OCI-LY1 (cell line): ENCODE measurements around the gene NHLRC4.

Experiments used
- H2AFZ ChIP-seq: fragments of 200-600 bp; sonication (generic), shearing (Covaris generic); 2 replicates; pipeline ENCODE4 v1.6.0; 2014; ENCODE audit warnings: antibody characterized with exemption, mild to moderate bottlenecking, low read length
- H3F3A ChIP-seq: fragments of 200-600 bp; sonication (generic), shearing (Covaris generic); 2 replicates; pipeline ENCODE4 v1.6.0; 2014; ENCODE audit warnings: mild to moderate bottlenecking, antibody characterized with exemption, low read length, moderate library complexity; ENCODE audit not compliant: insufficient read depth
- H3K27ac ChIP-seq: fragments of 200-600 bp; sonication (generic); 2 replicates; pipeline ENCODE4 v1.5.1; 2014; ENCODE audit warnings: low read length, mixed run types, mild to moderate bottlenecking, low read depth; ENCODE audit not compliant: poor library complexity, severe bottlenecking
- H3K27me3 ChIP-seq: fragments of 200-600 bp; sonication (generic); 2 replicates; pipeline ENCODE4 v1.6.0; 2014; ENCODE audit warnings: antibody characterized with exemption, mild to moderate bottlenecking, low read length, moderate library complexity; ENCODE audit not compliant: insufficient read depth
- H3K36me3 ChIP-seq: fragments of 200-600 bp; sonication (generic); 2 replicates; pipeline ENCODE4 v1.6.1; 2014; ENCODE audit warnings: mild to moderate bottlenecking, antibody characterized with exemption, low read length, moderate library complexity, mixed read lengths; ENCODE audit not compliant: insufficient read depth
- H3K4me1 ChIP-seq: fragments of 200-600 bp; sonication (generic); 2 replicates; pipeline ENCODE4 v1.5.1; 2014; ENCODE audit warnings: mild to moderate bottlenecking, low read length, moderate library complexity; ENCODE audit not compliant: insufficient read depth, severe bottlenecking
- H3K4me2 ChIP-seq: fragments of 200-600 bp; sonication (generic), shearing (Covaris generic); 2 replicates; pipeline ENCODE4 v1.6.1; 2014; ENCODE audit warnings: low read length
- H3K4me3 ChIP-seq: fragments of 200-600 bp; sonication (generic); 2 replicates; pipeline ENCODE4 v1.5.1; 2014; ENCODE audit warnings: low read length, low read depth, mild to moderate bottlenecking, mixed read lengths; ENCODE audit not compliant: poor library complexity, severe bottlenecking
- H3K79me2 ChIP-seq: fragments of 200-600 bp; shearing (Covaris generic); 2 replicates; pipeline ENCODE4 v1.6.1; 2016; ENCODE audit warnings: mixed run types, low read length, mixed read lengths; ENCODE audit not compliant: insufficient read depth
- H3K9ac ChIP-seq: fragments of 200-600 bp; sonication (generic), shearing (Covaris generic); 2 replicates; pipeline ENCODE4 v1.6.1; 2014; ENCODE audit warnings: mild to moderate bottlenecking, low read length, mixed read lengths
- H3K9me2 ChIP-seq: fragments of 200-600 bp; sonication (generic), shearing (Covaris generic); 2 replicates; pipeline ENCODE4 v1.6.1; 2014; ENCODE audit warnings: low read depth, mild to moderate bottlenecking, low read length, mixed read lengths
- H3K9me3 ChIP-seq: fragments of 200-600 bp; shearing (Covaris generic); 2 replicates; pipeline ENCODE4 v1.6.1; 2014; ENCODE audit warnings: low read length, mixed read lengths
- H4K20me1 ChIP-seq: fragments of 200-600 bp; sonication (generic), shearing (Covaris generic); 2 replicates; pipeline ENCODE4 v1.6.0; 2016; ENCODE audit warnings: mild to moderate bottlenecking, low read length; ENCODE audit not compliant: insufficient read depth
- EZH2 ChIP-seq: fragments of 200-600 bp; sonication (generic), shearing (Covaris generic); IDR thresholded peaks from 2 replicates; pipeline ENCODE4 v1.8.0; 2017; ENCODE audit warnings: borderline replicate concordance, mixed run types, mild to moderate bottlenecking, antibody characterized with exemption, low read length, moderate library complexity, mixed read lengths
- TF ChIP-seq, protein P1 (sequence below): fragments of 200-600 bp; sonication (generic), shearing (Covaris generic); IDR thresholded peaks from 2 replicates; pipeline ENCODE4 v1.5.1; 2017; ENCODE audit warnings: mild to moderate bottlenecking, antibody characterized with exemption, low read length, moderate library complexity, mixed read lengths

NHLRC4 gene

DNA sequence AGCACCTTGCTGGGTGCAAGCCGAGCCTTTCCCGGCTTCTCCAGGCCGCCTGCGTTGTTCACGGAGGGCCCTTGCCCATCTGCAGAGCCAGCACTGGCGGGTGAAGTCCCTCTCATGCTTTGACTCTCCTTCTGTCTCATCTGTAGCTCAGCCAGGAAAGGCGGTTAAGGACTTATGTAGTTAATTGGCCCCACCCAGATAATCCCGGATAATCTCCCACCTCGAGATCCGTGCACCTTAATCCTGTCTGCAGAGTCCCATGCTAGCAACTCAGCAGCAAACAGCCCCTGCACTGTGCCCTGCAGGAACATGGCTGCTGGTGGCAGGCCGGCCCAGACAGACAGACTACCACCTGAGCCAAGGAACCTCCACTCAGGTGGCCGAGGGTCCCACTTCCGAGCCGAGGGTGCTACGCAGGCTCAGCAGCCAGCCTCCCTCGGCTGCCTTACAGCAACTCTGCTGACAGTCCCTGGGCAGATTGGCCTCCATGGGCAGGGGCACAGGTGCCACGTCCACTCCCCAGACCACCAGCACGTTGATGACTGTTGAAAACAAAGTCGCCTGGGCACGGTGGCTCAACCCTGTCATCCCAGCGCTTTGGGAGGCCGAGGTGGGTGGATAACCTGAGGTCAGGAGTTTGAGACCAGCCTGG lies 40.0 kb downstream of the NHLRC4 start:
- no peaks in the 10 kb centered on the region for H3F3A ChIP-seq
- no peaks in the 10 kb centered on the region for H3K79me2 ChIP-seq
- no peaks in the 10 kb centered on the region; the same call in 1 of the 2 replicates for H3K27me3 ChIP-seq
- no peak overlapping the region for H3K4me2 ChIP-seq
- no peak overlapping the region for H3K27ac ChIP-seq
- no peaks in the 10 kb centered on the region for H3K9me2 ChIP-seq
- TF ChIP-seq, protein P1, sequence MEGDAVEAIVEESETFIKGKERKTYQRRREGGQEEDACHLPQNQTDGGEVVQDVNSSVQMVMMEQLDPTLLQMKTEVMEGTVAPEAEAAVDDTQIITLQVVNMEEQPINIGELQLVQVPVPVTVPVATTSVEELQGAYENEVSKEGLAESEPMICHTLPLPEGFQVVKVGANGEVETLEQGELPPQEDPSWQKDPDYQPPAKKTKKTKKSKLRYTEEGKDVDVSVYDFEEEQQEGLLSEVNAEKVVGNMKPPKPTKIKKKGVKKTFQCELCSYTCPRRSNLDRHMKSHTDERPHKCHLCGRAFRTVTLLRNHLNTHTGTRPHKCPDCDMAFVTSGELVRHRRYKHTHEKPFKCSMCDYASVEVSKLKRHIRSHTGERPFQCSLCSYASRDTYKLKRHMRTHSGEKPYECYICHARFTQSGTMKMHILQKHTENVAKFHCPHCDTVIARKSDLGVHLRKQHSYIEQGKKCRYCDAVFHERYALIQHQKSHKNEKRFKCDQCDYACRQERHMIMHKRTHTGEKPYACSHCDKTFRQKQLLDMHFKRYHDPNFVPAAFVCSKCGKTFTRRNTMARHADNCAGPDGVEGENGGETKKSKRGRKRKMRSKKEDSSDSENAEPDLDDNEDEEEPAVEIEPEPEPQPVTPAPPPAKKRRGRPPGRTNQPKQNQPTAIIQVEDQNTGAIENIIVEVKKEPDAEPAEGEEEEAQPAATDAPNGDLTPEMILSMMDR: no peak
- no peak for TF ChIP-seq EZH2
- H3K9ac ChIP-seq: no peak overlapping the region
- no peaks in the 10 kb centered on the region for H3K4me1 ChIP-seq
- no peak overlapping the region for H2AFZ ChIP-seq
- H3K36me3 ChIP-seq: peaks cover 5% of the 10 kb centered on the region; the same call in 1 of the 2 replicates
- H3K4me3 ChIP-seq: no peak overlapping the region
- H4K20me1 ChIP-seq: no peaks in the 10 kb centered on the region
- peaks cover 4% of the 10 kb centered on the region; the same call in 1 of the 2 replicates for H3K9me3 ChIP-seq

DNA sequence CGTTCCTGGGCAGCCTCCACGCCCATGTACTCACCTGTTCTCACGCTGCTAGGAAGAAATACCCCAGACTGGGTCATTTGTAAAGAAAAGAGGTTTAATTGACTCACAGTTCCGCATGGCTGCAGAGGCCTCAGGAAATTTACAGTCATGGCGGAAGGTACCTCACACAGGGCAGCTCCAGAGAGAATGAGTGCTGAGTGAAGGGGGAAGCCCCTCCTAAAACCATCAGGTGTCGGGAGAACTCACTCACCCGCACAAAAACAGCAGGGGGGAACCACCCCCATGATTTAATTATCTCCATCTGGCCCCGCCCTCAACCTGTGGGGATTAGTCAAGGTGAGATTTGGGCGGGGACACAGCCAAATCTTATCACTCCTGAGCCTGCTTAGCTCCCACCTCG lies 41.2 kb downstream of the NHLRC4 start:
- H3K4me1 ChIP-seq: no peaks in the 10 kb centered on the region
- no peak overlapping the region for H3K4me3 ChIP-seq
- H3K27me3 ChIP-seq: no peaks in the 10 kb centered on the region; the same call in 1 of the 2 replicates
- H2AFZ ChIP-seq: no peak overlapping the region
- peaks cover 4% of the 10 kb centered on the region; the same call in 1 of the 2 replicates for H3K9me3 ChIP-seq
- peaks cover 5% of the 10 kb centered on the region; the same call in 1 of the 2 replicates for H3K36me3 ChIP-seq
- TF ChIP-seq, protein P1: no peak
- TF ChIP-seq EZH2: no peak
- no peaks in the 10 kb centered on the region for H3K9me2 ChIP-seq
- H3K27ac ChIP-seq: no peak overlapping the region
- no peaks in the 10 kb centered on the region for H4K20me1 ChIP-seq
- H3K9ac ChIP-seq: no peak overlapping the region
- no peaks in the 10 kb centered on the region for H3F3A ChIP-seq
- no peaks in the 10 kb centered on the region for H3K79me2 ChIP-seq
- H3K4me2 ChIP-seq: no peak overlapping the region

DNA sequence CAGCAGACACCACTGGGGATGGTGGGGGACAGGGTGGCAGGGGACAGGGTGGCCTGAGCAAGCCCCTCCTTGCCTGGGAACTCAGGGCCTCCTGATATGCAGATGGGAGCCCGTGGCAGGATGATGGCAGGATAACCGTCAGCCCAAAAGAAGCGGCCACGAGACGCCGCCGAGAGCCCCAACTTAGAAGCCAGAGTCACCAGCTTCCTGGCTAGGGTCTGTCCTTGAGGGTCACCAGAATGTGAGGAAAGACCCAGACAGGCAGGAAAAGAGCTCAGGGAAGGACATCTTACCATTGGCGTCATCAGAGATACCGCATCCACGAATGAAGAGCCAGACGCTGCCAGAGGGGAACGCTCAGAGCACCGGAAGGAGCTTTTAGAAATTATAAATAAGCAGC lies 42.5 kb downstream of the NHLRC4 start:
- Histone ChIP-seq H3K36me3 (peaks cover 5% of the 10 kb centered on the region; the same call in 1 of the 2 replicates), H3K4me3 (no peak overlapping the region), H3K9me2 (no peaks in the 10 kb centered on the region), H2AFZ (no peak overlapping the region), H3K79me2 (no peaks in the 10 kb centered on the region), H3K27me3 (no peaks in the 10 kb centered on the region; the same call in 1 of the 2 replicates), H3K27ac (no peak overlapping the region), H4K20me1 (no peaks in the 10 kb centered on the region), H3K4me1 (no peaks in the 10 kb centered on the region), H3K9ac (no peak overlapping the region), H3K9me3 (peaks cover 4% of the 10 kb centered on the region; the same call in 1 of the 2 replicates), H3K4me2 (no peak overlapping the region), H3F3A (no peaks in the 10 kb centered on the region)
- TF ChIP-seq EZH2: no peak
- TF ChIP-seq, protein P1: no peak
